GM12878 (cell line): ENCODE data around the gene SERTAD1. TPM values are rescaled to one million over a fixed set of nuclear protein-coding genes. Genes with fewer than 3 reads are reported as not detected.
A peak's percentile ranks its signal among the peaks of the same experiment; 100 is the strongest.

Source experiments
- DPF2 ChIP-seq: fragments of 450-650 bp; IDR thresholded peaks from 2 replicates; pipeline ENCODE4 v1.6.1; 2017; ENCODE audit warnings: mild to moderate bottlenecking
- GABPA ChIP-seq: IDR thresholded peaks from 2 replicates; pipeline ENCODE4 v1.6.1; 2014; ENCODE audit warnings: antibody characterized with exemption, low read depth, mild to moderate bottlenecking, inconsistent platforms
- JUNB ChIP-seq: IDR thresholded peaks from 2 replicates; pipeline ENCODE4 v1.6.1; 2016; ENCODE audit warnings: antibody characterized with exemption, mild to moderate bottlenecking
- NR2F1 ChIP-seq: fragments of 450-650 bp; conservative IDR thresholded peaks from 2 replicates; pipeline ENCODE4 v1.6.1; 2017; ENCODE audit warnings: mild to moderate bottlenecking
- POLR2AphosphoS5 ChIP-seq: IDR thresholded peaks from 2 replicates; pipeline ENCODE4 v1.6.1; 2011; ENCODE audit warnings: mild to moderate bottlenecking, low read length, inconsistent platforms
- SRF ChIP-seq, 2 experiments: IDR thresholded peaks; 2 replicates each; pipeline ENCODE4 v1.6.1; 2011; ENCODE audit warnings: low read depth in 2 of 2, low read length in 2 of 2, mild to moderate bottlenecking in 1 of 2, moderate library complexity in 1 of 2
- TCF12 ChIP-seq: IDR thresholded peaks from 2 replicates; pipeline ENCODE4 v1.6.1; 2011; ENCODE audit warnings: low read depth, mild to moderate bottlenecking, low read length
- polyA plus RNA-seq, 11 experiments: library from polyadenylated mRNA; depleted of rRNA in 4 of 11; unstranded in 6 of 11; stranded (reverse) in 5 of 11; fragments of >200 nt; fragmentation: Nextera tagmentation in 4 of 11; fragmentation: Illumina TruSeq in 1 of 11; extraction: Ambion mirVana in 4 of 11; extraction: Trizol in 1 of 11; gene quantifications; 1 replicate in 1 of 11; 2 replicates in 10 of 11; pipeline versions ENCODE4 v1.2.1 to v1.2.3, GENCODE V29; 2011 to 2016; ENCODE audit warnings: inconsistent platforms in 2 of 11, missing spikeins in 2 of 11, low read depth in 1 of 11
- total RNA-seq, 4 experiments: library from RNA; depleted of rRNA in 3 of 4; stranded (reverse); fragments of >200 nt in 3 of 4; fragmentation: Illumina TruSeq in 1 of 4; extraction: Trizol in 1 of 4; gene quantifications; 2 replicates each; pipeline versions ENCODE4 v1.2.1 to v1.2.3, GENCODE V29; 2013 to 2021
- TF ChIP-seq, protein P1 (sequence below): fragments of 450-650 bp; conservative IDR thresholded peaks from 2 replicates; pipeline ENCODE4 v1.6.1; 2017; ENCODE audit warnings: mild to moderate bottlenecking, moderate library complexity
- TF ChIP-seq, protein P2 (sequence below): fragments of 450-650 bp; IDR thresholded peaks from 2 replicates; pipeline ENCODE4 v1.6.1; 2014; ENCODE audit warnings: mild to moderate bottlenecking
- TF ChIP-seq, protein P3 (sequence below): fragments of 450-650 bp; IDR thresholded peaks from 2 replicates; pipeline ENCODE4 v1.6.1; 2017; ENCODE audit warnings: mild to moderate bottlenecking, low read depth, inconsistent platforms; ENCODE audit not compliant: poor library complexity, severe bottlenecking
- TF ChIP-seq, protein P4 (sequence below): fragments of 450-650 bp; IDR thresholded peaks from 2 replicates; pipeline ENCODE4 v1.6.1; 2017; ENCODE audit warnings: low read depth, mild to moderate bottlenecking, moderate library complexity
- TF ChIP-seq, protein P5 (sequence below): IDR thresholded peaks from 2 replicates; pipeline ENCODE4 v1.6.1; 2012; ENCODE audit warnings: low read depth, low read length, improper control_type of control experiment

SERTAD1 gene
- total and polyA plus RNA-seq, 10 of the 15 experiments (the other 5 are each of a cell fraction or from before 2014, with no cell fraction given) = 0.23 to 14.2 (median 8.0) TPM

DNA sequence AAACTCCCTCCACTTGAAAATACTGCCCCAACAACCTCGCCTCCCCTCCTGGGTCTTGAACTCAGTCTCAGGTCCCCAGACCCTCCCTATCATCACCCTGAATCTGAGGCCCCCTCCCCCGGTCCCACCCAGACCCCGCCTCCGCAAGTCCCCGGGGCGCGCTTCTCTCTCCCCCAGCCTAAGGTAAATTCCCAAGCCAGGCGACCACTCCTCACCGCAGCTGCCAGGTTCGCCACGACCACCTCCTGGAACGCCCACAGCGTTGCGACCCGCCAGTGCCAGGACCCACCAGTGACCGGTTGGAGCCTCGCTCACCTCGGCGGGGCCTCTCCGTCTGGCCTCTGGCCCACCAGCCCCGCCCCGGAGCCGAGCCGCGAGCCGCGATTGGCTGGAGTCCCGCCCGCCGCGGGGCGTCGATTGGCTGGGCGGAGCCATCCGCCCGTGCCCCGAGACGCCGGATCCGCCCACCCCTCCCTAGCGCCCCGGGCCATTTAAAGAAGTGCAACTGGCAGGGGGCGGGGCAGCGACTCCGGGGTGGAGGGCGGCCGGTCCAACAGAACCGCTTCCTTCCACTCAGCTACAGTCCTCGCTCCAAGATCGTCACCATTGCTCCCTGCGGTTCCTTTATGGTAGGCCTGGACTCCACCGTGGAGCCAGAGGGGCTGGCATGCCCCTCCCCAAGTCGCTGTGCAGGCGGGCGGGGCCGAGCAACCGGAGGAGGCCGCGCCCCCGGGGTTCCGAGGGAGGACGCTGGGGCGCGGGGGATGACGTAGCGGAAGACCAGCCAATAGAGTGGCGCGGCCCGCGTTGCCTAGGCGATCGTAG, 18.4 kb upstream of the SERTAD1 start, which contains the start of gene SERTAD3 (continued):
- TF ChIP-seq, protein P1, sequence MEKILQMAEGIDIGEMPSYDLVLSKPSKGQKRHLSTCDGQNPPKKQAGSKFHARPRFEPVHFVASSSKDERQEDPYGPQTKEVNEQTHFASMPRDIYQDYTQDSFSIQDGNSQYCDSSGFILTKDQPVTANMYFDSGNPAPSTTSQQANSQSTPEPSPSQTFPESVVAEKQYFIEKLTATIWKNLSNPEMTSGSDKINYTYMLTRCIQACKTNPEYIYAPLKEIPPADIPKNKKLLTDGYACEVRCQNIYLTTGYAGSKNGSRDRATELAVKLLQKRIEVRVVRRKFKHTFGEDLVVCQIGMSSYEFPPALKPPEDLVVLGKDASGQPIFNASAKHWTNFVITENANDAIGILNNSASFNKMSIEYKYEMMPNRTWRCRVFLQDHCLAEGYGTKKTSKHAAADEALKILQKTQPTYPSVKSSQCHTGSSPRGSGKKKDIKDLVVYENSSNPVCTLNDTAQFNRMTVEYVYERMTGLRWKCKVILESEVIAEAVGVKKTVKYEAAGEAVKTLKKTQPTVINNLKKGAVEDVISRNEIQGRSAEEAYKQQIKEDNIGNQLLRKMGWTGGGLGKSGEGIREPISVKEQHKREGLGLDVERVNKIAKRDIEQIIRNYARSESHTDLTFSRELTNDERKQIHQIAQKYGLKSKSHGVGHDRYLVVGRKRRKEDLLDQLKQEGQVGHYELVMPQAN = peak; percentile 97
- no peak for TF ChIP-seq JUNB
- TF ChIP-seq TCF12 = no peak; the same call in 1 of the 2 replicates
- peak; percentile 83; the same call in 1 of the 2 replicates for TF ChIP-seq POLR2AphosphoS5
- TF ChIP-seq, protein P2, sequence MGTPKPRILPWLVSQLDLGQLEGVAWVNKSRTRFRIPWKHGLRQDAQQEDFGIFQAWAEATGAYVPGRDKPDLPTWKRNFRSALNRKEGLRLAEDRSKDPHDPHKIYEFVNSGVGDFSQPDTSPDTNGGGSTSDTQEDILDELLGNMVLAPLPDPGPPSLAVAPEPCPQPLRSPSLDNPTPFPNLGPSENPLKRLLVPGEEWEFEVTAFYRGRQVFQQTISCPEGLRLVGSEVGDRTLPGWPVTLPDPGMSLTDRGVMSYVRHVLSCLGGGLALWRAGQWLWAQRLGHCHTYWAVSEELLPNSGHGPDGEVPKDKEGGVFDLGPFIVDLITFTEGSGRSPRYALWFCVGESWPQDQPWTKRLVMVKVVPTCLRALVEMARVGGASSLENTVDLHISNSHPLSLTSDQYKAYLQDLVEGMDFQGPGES = peak; percentile 22; the same call in 1 of the 2 replicates
- TF ChIP-seq SRF (IDR thresholded peaks at IDR 0.05; ENCODE audit: low read depth in 2 of 2, low read length in 2 of 2) = peak; percentile 60 to 86
- TF ChIP-seq, protein P3, sequence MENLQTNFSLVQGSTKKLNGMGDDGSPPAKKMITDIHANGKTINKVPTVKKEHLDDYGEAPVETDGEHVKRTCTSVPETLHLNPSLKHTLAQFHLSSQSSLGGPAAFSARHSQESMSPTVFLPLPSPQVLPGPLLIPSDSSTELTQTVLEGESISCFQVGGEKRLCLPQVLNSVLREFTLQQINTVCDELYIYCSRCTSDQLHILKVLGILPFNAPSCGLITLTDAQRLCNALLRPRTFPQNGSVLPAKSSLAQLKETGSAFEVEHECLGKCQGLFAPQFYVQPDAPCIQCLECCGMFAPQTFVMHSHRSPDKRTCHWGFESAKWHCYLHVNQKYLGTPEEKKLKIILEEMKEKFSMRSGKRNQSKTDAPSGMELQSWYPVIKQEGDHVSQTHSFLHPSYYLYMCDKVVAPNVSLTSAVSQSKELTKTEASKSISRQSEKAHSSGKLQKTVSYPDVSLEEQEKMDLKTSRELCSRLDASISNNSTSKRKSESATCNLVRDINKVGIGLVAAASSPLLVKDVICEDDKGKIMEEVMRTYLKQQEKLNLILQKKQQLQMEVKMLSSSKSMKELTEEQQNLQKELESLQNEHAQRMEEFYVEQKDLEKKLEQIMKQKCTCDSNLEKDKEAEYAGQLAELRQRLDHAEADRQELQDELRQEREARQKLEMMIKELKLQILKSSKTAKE = no peak
- TF ChIP-seq, protein P4, sequence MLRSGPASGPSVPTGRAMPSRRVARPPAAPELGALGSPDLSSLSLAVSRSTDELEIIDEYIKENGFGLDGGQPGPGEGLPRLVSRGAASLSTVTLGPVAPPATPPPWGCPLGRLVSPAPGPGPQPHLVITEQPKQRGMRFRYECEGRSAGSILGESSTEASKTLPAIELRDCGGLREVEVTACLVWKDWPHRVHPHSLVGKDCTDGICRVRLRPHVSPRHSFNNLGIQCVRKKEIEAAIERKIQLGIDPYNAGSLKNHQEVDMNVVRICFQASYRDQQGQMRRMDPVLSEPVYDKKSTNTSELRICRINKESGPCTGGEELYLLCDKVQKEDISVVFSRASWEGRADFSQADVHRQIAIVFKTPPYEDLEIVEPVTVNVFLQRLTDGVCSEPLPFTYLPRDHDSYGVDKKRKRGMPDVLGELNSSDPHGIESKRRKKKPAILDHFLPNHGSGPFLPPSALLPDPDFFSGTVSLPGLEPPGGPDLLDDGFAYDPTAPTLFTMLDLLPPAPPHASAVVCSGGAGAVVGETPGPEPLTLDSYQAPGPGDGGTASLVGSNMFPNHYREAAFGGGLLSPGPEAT = peak; percentile 33; the same call in 1 of the 2 replicates
- TF ChIP-seq NR2F1 = peak; percentile 69
- no peak for TF ChIP-seq GABPA
- TF ChIP-seq DPF2 = peak; percentile 57
- TF ChIP-seq, protein P5, sequence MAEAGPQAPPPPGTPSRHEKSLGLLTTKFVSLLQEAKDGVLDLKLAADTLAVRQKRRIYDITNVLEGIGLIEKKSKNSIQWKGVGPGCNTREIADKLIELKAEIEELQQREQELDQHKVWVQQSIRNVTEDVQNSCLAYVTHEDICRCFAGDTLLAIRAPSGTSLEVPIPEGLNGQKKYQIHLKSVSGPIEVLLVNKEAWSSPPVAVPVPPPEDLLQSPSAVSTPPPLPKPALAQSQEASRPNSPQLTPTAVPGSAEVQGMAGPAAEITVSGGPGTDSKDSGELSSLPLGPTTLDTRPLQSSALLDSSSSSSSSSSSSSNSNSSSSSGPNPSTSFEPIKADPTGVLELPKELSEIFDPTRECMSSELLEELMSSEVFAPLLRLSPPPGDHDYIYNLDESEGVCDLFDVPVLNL = peak; percentile 65; the same call in 1 of the 2 replicates
